Colonic mucosa (tissue), 4 donors: ENCODE results near the gene FJX1. TPM values are rescaled to one million over a fixed set of nuclear protein-coding genes. Genes with fewer than 3 reads are reported as not detected.

Experiments
- DNase-seq: peaks from one replicate; pipeline ENCODE4 v3.0.0-alpha.2; 2020
- H3K27ac ChIP-seq: fragments of 200-600 bp; one replicate; pipeline ENCODE4 v1.8.0; 2021
- H3K27me3 ChIP-seq: fragments of 200-600 bp; one replicate; pipeline ENCODE4 v1.8.0; 2021
- H3K36me3 ChIP-seq: fragments of 200-600 bp; one replicate; pipeline ENCODE4 v1.8.0; 2021
- H3K4me1 ChIP-seq: fragments of 200-600 bp; one replicate; pipeline ENCODE4 v1.8.0; 2021; ENCODE audit warnings: mild to moderate bottlenecking
- H3K4me3 ChIP-seq: fragments of 200-600 bp; one replicate; pipeline ENCODE4 v1.8.0; 2021
- H3K9ac ChIP-seq, 2 donors: one replicate each; pipeline ENCODE4 v1.7.0; 2013; ENCODE audit warnings: control low read depth in 2 of 2, low read depth in 2 of 2, low read length in 2 of 2
- H3K9me3 ChIP-seq: fragments of 200-600 bp; one replicate; pipeline ENCODE4 v1.8.0; 2021
- intact Hi-C: fragments of 100-400 bp; cut with DNase I; formaldehyde crosslinking; loops from one replicate; pipeline ENCODE4 v1.14.1; 2022
- total RNA-seq, 2 donors: library from RNA; stranded (reverse); fragmentation: NEBNext Ultra II Directional in 1 of 2; extraction: Animal tissue kit (Norgen Biotek cat#: 25700) in 1 of 2; gene quantifications; one replicate each; pipeline ENCODE4 v1.2.1, GENCODE V29; 2021
- TF ChIP-seq, protein P1 (sequence below): fragments of 200-600 bp; IDR thresholded peaks from one replicate; pipeline ENCODE4 v1.8.0; 2022; ENCODE audit warnings: antibody characterized with exemption, mild to moderate bottlenecking
- donor health status: healthy.
- donor health status: DM: no; HTN: no; CAD: no.
- donor health status: DM: no; HTN: no; CAD: no.

Gene FJX1
- total RNA-seq, 2 donors from 2014 or later, result 0.32 to 1.6 TPM

DNA sequence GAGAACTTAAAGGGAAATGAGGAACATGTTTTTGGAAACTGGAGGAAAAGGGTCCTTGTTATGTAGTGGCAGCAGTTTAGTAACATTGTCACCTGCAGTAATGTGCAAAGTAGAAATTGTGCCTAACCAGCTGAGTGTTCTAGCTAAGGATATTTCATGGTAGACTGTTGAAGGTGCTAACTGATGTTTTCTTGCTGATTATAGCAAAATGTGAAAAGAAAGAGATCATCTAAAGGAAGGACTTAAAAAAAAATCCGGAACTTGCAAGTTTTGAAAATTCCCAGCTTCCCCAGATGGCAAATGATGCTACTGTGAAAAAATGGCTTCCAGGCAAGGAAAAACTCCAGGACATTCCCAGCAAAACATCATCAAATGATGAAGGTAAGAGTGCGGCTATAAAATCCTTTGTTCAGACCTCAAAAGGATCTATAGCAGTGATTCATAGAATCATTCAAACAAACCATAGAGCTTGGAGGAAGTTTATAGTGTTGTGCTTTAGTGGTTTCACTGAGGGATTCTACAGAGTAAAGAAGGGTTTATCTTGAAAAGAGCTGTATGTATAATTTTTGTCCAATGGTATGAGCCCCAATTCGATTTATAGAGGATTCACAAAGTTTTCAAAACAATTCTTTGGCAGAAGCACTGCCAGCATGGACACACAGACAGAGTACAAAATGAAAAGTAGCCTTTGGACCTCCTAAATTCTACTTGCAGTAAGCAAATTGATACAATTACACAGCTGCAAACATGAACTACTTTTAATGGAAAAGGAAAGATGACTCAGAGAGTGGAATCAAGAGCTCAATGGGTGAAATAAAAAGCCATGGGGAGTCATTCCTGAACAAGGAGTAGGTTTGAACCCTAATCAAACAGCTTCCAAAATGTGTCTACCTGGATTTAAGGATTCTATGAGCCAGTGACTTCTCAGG lies 40.0 kb downstream of the FJX1 start:
- H3K9ac ChIP-seq, result no peak overlapping the region
- no peak overlapping the region for H3K27ac ChIP-seq
- H3K36me3 ChIP-seq, result no peaks in the 10 kb centered on the region
- no peaks in the 10 kb centered on the region for H3K4me1 ChIP-seq
- DNase-seq, result no peak
- H3K9me3 ChIP-seq, result no peaks in the 10 kb centered on the region
- intact Hi-C loops, result no loop called here
- TF ChIP-seq, protein P1, sequence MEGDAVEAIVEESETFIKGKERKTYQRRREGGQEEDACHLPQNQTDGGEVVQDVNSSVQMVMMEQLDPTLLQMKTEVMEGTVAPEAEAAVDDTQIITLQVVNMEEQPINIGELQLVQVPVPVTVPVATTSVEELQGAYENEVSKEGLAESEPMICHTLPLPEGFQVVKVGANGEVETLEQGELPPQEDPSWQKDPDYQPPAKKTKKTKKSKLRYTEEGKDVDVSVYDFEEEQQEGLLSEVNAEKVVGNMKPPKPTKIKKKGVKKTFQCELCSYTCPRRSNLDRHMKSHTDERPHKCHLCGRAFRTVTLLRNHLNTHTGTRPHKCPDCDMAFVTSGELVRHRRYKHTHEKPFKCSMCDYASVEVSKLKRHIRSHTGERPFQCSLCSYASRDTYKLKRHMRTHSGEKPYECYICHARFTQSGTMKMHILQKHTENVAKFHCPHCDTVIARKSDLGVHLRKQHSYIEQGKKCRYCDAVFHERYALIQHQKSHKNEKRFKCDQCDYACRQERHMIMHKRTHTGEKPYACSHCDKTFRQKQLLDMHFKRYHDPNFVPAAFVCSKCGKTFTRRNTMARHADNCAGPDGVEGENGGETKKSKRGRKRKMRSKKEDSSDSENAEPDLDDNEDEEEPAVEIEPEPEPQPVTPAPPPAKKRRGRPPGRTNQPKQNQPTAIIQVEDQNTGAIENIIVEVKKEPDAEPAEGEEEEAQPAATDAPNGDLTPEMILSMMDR, result no peak
- no peaks in the 10 kb centered on the region for H3K27me3 ChIP-seq
- no peak overlapping the region for H3K4me3 ChIP-seq

GRCh38 chr11:35661534-35661933 lies 43.3 kb downstream of the FJX1 start:
- Histone ChIP-seq H3K9me3 (no peaks in the 10 kb centered on the region), H3K4me3 (peak overlapping the region; percentile 60), H3K27me3 (no peaks in the 10 kb centered on the region), H3K9ac (peak overlapping the region in 1 of 2 donors; percentile 92), H3K27ac (peak overlapping the region; percentile 90), H3K36me3 (no peaks in the 10 kb centered on the region), H3K4me1 (peaks cover 3% of the 10 kb centered on the region)
- intact Hi-C loops, result no loop called here
- TF ChIP-seq, protein P1, result no peak
- no peak for DNase-seq

DNA sequence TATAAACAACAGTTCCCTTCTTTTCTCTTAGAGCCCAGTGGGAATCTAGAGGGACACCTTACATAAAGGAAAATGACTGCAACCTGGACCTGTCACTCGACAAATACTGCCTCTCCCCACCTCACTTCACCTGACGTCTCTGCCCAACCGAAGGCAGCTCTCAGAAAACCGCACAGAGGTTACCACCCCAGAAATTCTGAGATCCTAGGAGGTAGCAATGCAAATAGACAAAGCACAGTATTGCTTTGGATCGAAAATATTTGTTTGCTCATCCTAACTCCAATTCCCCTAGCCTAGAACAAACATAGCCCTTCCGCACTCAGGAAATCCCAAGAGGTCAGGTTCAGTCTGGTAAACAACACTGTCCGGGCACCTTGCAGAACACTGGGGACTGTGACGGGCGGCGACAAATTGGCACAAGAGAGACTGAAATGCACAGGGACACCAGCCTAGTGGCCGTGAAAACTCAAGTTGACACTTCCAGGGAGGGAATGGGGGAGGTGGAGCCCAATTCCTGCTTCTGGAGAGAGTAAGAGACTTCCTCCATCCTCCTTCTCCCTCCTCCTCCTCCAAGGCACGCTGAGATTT lies 43.9 kb downstream of the FJX1 start:
- Histone ChIP-seq H3K9me3 (no peaks in the 10 kb centered on the region), H3K4me1 (peaks cover 3% of the 10 kb centered on the region), H3K27me3 (no peaks in the 10 kb centered on the region), H3K4me3 (peak overlapping the region; percentile 60), H3K36me3 (no peaks in the 10 kb centered on the region), H3K9ac (peak overlapping the region; percentile 92 to 97), H3K27ac (peak overlapping the region; percentile 90)
- intact Hi-C loops, result no loop called here
- TF ChIP-seq, protein P1, result no peak
- no peak for DNase-seq

GRCh38 chr11:35662649-35663407 lies 44.6 kb downstream of the FJX1 start, which contains the start of gene TRIM44:
TRIM44 (plus strand) TSS chr11:35662775; CDS start chr11:35663112, 337 bp downstream.
- Histone ChIP-seq H3K27me3 (no peaks in the 10 kb centered on the region), H3K9ac (peak within 1 kb of the TSS; percentile 92 to 97), H3K27ac (peak within 1 kb of the TSS; percentile 90), H3K4me1 (peaks cover 3% of the 10 kb centered on the region), H3K9me3 (no peaks in the 10 kb centered on the region), H3K4me3 (peak within 1 kb of the TSS; percentile 60), H3K36me3 (no peaks in the 10 kb centered on the region)
- TF ChIP-seq, protein P1, result no peak
- DNase-seq, result peak; percentile 84
- intact Hi-C loops, result no loop called here

GRCh38 chr11:35663408-35663702 lies 45.1 kb downstream of the FJX1 start:
- Histone ChIP-seq H3K27me3 (no peaks in the 10 kb centered on the region), H3K4me1 (peaks cover 3% of the 10 kb centered on the region), H3K27ac (peak overlapping the region; percentile 90), H3K9me3 (no peaks in the 10 kb centered on the region), H3K9ac (peak overlapping the region; percentile 92 to 97), H3K36me3 (no peaks in the 10 kb centered on the region), H3K4me3 (peak overlapping the region; percentile 60)
- intact Hi-C loops, result no loop called here
- TF ChIP-seq, protein P1, result no peak
- no peak for DNase-seq
